ENCODE results near the gene CDV3.
"Not testable (repeated sequence)": the region's sequence is repeated elsewhere in the genome, so short reads cannot be mapped to it uniquely, and the experiment has no call there.

Gene CDV3, protein sequence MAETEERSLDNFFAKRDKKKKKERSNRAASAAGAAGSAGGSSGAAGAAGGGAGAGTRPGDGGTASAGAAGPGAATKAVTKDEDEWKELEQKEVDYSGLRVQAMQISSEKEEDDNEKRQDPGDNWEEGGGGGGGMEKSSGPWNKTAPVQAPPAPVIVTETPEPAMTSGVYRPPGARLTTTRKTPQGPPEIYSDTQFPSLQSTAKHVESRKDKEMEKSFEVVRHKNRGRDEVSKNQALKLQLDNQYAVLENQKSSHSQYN

DNA sequence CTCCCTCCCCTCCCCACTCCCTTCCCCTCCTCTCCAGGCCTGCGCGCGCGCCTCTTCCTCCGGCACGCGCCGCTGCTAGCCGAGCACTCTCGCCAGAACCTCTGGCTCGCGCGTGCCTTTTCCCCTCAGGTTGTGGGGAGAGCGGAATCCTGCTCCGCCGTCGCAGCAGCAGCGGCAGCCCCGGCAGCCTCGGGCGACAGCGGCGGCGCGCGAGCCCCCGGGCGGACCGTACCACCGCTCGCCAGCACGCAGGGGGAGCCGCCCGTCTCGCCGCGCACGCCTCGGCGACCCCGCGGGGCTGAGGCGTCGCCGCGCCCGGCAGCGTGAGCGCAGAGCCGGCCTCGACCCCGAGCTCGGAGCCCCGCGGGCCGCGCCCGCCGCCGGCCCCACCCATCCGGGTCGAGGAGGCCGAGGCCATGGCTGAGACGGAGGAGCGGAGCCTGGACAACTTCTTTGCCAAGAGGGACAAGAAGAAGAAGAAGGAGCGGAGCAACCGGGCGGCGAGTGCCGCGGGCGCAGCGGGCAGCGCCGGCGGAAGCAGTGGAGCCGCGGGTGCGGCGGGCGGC, at the start of gene CDV3:
CDV3 (plus strand) TSS at position 58 of the 566 bp plus-strand sequence; CDS start at position 417, 359 bp downstream.
- DNase-seq (ENCODE audit: low read depth in 3 of 3), result no peak

DNA sequence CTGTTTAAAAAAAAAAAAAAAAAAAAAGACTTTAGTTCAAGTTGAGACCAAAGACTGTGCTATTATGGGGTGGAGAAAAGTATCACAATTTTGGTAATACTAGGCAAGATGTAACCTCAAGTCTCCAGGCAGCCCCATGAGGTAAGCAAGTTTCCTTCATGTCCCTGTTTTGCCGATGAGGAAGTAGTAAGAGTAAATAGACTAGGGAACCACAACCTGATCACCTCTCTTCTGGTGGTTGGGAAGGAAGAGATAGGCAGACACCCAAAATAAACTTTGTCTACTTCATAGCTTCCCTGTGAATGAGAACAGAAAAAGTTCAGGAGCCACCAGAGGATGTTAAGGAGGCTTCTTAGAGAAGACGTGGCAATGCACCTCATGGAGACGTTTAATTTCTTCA, 49.7 kb upstream of the CDV3 start:
- DNase-seq (ENCODE audit: low read depth in 3 of 3), result not testable (repeated sequence)

DNA sequence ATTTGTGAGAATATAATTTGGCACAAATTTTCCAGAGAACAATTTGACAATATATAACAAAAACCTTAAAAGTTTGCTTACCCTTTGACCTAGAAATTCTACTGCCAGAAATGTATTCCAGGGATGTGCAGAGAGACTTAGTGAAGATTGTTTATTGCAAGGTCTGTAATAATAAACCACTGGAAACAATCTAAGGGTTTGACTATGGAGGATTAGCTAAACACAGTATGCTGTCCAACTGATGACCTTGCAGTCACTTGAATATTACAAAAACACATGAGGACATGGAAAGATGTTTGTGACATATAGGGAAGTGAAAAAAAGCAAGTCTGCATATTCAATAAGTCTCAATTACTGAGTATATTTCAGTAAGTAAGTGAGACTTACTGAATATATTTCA, 48.1 kb upstream of the CDV3 start:
- DNase-seq (ENCODE audit: low read depth in 3 of 3), result no peak

DNA sequence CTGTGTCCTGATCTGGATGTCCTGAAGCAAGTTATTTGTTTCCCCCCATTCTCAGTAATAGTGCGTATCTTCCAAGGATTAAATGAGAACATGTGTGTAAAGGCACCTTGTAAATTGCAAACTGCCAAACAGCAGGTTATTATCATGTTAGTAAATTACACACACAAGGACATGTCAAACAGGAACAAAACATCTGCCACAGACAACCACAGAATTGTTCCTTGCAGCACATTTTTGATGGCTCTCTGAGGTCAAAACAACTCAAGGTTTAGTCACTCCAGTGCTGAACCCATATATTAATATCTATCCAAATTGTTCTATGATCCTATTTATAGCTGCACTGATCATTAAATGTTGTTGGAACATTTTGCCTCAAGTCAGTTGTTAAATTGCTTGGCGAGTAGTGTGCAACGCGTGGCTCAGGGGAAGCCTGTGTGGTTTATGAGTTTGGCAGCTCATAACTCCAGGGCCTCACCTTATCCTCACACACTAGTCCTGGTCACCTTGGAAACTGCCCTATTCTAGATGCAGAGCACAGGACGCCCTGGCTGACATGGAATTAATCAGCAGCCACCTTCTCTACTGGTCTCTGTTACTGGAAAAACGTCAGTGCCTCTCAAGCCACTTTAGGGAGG, 46.3 kb upstream of the CDV3 start:
- no peak for DNase-seq (ENCODE audit: low read depth in 3 of 3)

DNA sequence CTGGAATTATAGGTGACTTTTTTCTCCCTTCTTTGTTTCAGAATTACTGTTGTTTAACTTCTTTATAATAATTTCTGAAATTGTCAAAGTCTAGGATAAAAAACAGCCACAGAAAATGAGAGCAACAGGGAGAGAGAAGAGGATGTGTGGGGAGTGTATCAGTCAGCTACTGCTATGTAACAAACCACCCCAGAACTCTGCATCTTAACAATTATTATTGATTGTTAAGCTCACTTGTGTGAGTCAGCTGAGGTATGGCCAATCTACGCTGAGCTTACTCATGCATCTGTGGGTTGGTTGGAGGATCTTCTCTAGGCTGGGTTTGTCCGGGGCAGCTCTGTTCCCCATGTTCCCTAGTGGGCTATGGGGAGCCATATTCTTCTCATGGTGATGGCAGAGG, 43.7 kb upstream of the CDV3 start:
- no peak for DNase-seq (ENCODE audit: low read depth in 3 of 3)

DNA sequence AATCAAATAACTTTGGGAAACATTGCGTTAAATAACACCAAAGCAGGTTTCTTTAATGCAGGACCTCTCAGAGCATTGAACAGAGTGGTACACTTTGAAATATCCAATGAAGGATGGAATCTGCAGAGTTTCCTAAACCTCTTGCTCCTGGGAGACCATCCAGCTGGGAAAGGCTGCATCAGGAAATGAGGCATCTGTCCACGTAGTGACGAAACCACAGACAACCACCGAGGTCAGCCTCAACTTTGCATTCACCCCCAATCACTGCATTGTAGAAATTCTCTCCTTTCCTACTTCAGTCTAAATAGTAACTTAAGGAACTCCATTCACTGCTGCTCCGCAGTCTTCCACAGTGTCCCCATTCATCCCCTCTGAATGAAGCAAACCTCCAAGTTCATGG, 41.5 kb upstream of the CDV3 start:
- DNase-seq (ENCODE audit: low read depth in 3 of 3), result no peak

GRCh38 chr3:133532951-133533350, 40.5 kb upstream of the CDV3 start:
- DNase-seq (ENCODE audit: low read depth in 3 of 3), result no peak

- DNase-seq (ENCODE audit: low read depth in 3 of 3), result no peak
These were observed 37.3 kb upstream of the CDV3 start for GRCh38 chr3:133535971-133536881.

DNA sequence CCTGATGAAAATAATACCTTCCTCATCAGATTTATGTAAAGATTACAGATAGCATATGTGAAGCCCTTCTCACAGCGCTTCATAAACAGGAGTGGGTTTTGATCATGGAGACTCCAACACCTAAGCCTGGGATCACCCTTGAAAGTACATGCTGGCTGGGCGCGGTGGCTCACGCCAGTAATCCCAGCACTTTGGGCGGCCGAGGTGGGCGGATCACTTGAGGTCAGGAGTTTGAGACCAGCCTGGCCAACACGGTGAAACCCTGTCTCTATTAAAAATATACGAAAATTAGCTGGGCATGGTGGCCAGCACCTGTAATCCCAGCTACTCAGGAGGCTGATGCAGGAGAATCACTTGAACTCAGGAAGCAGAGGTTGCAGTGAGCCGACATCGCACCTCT, 36.4 kb upstream of the CDV3 start:
- not testable (repeated sequence) for DNase-seq (ENCODE audit: low read depth in 3 of 3)

DNA sequence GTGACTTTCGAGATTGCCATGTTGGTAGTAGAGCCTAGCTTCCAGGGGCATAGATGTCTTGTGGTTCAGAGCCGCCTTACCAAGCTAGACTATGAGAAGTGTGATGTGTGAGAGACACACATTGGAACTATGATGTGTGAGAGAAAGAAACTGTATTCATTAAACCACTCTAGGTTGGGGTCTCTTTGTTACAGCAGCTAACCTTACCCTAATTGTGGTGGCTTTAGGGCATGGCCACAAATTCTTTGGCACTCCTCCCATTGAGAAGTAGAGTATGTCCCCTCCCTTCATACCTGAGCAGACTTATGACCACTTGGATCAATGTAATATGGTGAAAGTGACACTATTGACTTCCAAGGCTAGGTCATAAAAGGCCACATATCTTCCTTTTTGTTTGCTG, 35.3 kb upstream of the CDV3 start:
- DNase-seq (ENCODE audit: low read depth in 3 of 3), result no peak

GRCh38 chr3:133540896-133541674, 32.4 kb upstream of the CDV3 start:
- DNase-seq (ENCODE audit: low read depth in 3 of 3), result no peak

- DNase-seq (ENCODE audit: low read depth in 3 of 3), result no peak
These were observed 30.6 kb upstream of the CDV3 start for GRCh38 chr3:133542871-133543270.

DNA sequence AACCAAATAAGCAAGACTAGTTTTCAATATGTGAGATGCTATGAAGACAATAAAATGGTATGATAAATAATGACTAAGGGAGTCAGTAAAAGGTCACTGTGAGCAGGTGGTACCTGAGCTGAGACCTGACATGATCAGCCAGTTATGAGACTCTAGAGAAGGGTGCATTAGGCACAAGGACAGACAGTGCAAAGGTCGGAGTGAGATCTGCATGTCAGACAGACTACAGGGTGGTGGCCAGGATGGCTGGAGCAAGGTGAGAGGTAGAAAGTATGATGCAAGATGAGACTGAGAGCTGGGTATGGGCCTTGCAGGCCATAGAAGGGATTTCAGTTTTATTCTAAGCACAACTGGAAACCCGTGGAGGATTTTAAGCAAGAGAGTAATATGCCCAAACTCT, 28.5 kb upstream of the CDV3 start:
- not testable (repeated sequence) for DNase-seq (ENCODE audit: low read depth in 3 of 3)

DNA sequence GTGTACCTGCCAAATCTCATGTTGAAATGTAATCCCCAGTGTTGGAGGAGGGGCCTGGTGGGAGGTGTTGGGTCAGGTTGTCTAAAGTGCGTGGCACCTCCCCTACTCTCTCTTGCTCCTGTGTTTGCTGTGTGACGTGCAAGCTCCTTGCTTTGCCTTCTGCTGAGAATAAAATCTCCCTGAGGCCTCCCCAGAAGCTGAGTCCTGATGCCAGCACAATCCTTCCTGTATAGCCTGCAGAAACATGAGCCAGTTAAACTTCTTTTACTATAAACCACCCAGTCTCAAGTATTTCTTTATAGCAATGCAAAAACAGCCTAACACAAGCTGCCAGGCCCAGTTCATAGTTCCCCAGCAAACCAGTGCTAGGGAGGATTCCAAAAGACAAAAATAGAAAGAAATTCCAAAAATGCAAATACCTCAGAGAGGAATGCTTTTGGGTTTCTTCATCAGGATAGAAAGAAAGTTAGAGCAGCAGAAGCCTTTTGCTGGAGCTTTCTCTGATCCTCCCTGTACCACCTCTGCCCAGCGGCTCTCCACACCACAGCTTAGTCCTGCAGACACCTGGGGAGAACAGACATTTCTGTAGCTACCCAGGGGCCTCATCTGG, 25.9 kb upstream of the CDV3 start:
- no peak for DNase-seq (ENCODE audit: low read depth in 3 of 3)

- DNase-seq (ENCODE audit: low read depth in 3 of 3), result no peak
These were observed 25.4 kb upstream of the CDV3 start for GRCh38 chr3:133548090-133548489.

DNA sequence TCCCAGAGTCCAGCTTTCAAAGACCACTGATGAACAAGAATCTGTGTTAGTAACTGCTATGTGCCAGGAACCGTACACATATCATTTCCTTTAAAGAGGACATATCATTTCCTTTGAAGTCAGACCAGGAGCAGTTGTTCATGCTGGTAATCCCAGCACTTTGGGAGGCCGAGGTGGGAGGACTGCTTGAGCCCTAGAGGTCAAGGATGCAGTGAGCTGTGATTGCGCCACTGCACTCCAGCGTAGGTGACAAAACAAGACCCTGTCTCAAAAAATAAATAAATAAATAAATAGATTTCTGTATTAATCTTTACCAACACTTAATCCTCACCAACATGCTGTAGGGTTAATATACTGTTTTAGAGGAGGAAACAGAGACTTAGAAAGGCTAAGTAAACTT, 23.9 kb upstream of the CDV3 start:
- DNase-seq (ENCODE audit: low read depth in 3 of 3), result no peak

GRCh38 chr3:133551589-133551988, 21.9 kb upstream of the CDV3 start:
- not testable (repeated sequence) for DNase-seq (ENCODE audit: low read depth in 3 of 3)

- DNase-seq (ENCODE audit: low read depth in 3 of 3), result no peak
These were observed 11.8 kb upstream of the CDV3 start for GRCh38 chr3:133561679-133562078.

- DNase-seq (ENCODE audit: low read depth in 3 of 3), result no peak
These were observed 11.1 kb upstream of the CDV3 start for GRCh38 chr3:133562376-133562775.

DNA sequence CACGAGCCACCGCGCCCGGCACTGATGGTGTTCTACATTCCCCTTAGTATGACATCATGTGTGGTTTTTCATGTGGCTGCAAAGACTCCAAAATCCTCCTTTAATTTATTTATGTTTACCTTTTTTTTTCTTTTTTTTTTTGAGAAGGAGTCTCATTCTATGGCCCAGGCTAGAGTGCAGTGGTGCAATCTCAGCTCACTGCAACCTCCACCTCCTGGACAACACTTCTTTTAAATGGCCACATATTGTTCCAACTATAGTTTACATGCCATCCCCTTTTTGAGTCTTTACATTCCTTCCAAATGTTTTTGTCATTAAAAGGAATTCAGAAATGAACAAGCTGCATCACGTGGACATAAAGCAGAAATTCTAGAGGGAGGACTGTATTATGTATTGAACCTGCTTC, 10.3 kb upstream of the CDV3 start:
- DNase-seq (ENCODE audit: low read depth in 3 of 3), result no peak

DNA sequence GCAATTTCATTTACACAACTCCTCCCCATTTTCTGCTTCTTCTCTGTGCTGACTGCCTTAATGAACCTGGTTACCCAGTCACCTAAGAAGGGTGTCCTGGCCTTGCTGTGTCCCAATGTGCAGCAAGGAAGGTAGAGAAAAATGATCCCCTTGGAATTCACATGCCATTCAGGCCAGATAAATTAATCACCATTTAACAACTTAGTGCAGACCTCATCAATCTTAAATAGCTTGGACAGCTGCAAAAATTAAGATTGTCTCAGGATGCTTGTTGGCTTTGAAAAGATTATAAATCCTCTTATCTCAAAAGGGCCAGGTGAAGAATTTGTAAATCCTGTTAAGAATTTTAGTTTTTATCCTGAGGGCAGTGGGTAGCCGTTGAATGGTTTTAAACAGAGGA, 9.7 kb upstream of the CDV3 start:
- DNase-seq (ENCODE audit: low read depth in 3 of 3), result no peak
